Measurements from ENCODE around the gene PMEPA1.

DNA sequence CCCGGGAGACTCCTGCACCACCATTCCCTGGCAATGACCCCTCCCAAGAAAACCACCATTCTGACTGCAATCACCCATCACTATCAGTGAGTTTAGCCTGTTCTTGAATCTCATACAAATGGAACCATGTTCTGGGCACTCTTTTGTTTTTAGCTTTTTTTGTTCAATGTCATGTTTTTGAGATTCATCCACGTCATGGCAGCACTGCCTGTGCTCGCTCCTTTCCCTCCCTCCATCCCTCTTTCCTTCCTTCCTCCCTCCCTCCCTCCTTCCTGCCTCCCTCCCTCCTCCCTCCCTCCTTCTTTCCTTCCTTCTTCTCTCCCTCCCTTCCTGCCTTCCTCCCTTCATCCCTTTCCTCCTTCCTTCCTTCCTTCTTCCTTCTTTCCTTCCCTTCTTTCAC is 44.4 kb upstream of the PMEPA1 start:
- TF ChIP-seq, protein P1, sequence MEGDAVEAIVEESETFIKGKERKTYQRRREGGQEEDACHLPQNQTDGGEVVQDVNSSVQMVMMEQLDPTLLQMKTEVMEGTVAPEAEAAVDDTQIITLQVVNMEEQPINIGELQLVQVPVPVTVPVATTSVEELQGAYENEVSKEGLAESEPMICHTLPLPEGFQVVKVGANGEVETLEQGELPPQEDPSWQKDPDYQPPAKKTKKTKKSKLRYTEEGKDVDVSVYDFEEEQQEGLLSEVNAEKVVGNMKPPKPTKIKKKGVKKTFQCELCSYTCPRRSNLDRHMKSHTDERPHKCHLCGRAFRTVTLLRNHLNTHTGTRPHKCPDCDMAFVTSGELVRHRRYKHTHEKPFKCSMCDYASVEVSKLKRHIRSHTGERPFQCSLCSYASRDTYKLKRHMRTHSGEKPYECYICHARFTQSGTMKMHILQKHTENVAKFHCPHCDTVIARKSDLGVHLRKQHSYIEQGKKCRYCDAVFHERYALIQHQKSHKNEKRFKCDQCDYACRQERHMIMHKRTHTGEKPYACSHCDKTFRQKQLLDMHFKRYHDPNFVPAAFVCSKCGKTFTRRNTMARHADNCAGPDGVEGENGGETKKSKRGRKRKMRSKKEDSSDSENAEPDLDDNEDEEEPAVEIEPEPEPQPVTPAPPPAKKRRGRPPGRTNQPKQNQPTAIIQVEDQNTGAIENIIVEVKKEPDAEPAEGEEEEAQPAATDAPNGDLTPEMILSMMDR (tag by site-specific recombination; IDR thresholded peaks at IDR 0.05) = no peak
- TF ChIP-seq ZNF37A (tag by site-specific recombination; IDR thresholded peaks at IDR 0.05) = no peak
- no peak for TF ChIP-seq ZNF223 (tag by site-specific recombination; IDR thresholded peaks at IDR 0.05)
- TF ChIP-seq ZBTB17 (tag by site-specific recombination; IDR thresholded peaks at IDR 0.05) = no peak
- TF ChIP-seq, protein P2, sequence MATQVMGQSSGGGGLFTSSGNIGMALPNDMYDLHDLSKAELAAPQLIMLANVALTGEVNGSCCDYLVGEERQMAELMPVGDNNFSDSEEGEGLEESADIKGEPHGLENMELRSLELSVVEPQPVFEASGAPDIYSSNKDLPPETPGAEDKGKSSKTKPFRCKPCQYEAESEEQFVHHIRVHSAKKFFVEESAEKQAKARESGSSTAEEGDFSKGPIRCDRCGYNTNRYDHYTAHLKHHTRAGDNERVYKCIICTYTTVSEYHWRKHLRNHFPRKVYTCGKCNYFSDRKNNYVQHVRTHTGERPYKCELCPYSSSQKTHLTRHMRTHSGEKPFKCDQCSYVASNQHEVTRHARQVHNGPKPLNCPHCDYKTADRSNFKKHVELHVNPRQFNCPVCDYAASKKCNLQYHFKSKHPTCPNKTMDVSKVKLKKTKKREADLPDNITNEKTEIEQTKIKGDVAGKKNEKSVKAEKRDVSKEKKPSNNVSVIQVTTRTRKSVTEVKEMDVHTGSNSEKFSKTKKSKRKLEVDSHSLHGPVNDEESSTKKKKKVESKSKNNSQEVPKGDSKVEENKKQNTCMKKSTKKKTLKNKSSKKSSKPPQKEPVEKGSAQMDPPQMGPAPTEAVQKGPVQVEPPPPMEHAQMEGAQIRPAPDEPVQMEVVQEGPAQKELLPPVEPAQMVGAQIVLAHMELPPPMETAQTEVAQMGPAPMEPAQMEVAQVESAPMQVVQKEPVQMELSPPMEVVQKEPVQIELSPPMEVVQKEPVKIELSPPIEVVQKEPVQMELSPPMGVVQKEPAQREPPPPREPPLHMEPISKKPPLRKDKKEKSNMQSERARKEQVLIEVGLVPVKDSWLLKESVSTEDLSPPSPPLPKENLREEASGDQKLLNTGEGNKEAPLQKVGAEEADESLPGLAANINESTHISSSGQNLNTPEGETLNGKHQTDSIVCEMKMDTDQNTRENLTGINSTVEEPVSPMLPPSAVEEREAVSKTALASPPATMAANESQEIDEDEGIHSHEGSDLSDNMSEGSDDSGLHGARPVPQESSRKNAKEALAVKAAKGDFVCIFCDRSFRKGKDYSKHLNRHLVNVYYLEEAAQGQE (tag by site-specific recombination; IDR thresholded peaks at IDR 0.05) = no peak
- TF ChIP-seq ZFP37 (tag by site-specific recombination; IDR thresholded peaks at IDR 0.05) = no peak
- TF ChIP-seq PRDM1 (tag by site-specific recombination; IDR thresholded peaks at IDR 0.05) = no peak
- no peak for TF ChIP-seq MYNN (tag by site-specific recombination; IDR thresholded peaks at IDR 0.05; ENCODE audit: borderline replicate concordance)
- TF ChIP-seq, protein P3, sequence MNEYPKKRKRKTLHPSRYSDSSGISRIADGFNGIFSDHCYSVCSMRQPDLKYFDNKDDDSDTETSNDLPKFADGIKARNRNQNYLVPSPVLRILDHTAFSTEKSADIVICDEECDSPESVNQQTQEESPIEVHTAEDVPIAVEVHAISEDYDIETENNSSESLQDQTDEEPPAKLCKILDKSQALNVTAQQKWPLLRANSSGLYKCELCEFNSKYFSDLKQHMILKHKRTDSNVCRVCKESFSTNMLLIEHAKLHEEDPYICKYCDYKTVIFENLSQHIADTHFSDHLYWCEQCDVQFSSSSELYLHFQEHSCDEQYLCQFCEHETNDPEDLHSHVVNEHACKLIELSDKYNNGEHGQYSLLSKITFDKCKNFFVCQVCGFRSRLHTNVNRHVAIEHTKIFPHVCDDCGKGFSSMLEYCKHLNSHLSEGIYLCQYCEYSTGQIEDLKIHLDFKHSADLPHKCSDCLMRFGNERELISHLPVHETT (tag by site-specific recombination; IDR thresholded peaks at IDR 0.05) = no peak
